ENCODE measurements around the gene SYT13.
A peak's percentile ranks its signal among the peaks of the same experiment; 100 is the strongest.
"Not testable (repeated sequence)": the region's sequence is repeated elsewhere in the genome, so short reads cannot be mapped to it uniquely, and the experiment has no call there.

SYT13 gene

GRCh38 chr11:45272701-45273100, 13.4 kb downstream of the SYT13 start:
- no peak for DNase-seq

GRCh38 chr11:45270946-45271716, 15.0 kb downstream of the SYT13 start:
- DNase-seq: no peak

DNA sequence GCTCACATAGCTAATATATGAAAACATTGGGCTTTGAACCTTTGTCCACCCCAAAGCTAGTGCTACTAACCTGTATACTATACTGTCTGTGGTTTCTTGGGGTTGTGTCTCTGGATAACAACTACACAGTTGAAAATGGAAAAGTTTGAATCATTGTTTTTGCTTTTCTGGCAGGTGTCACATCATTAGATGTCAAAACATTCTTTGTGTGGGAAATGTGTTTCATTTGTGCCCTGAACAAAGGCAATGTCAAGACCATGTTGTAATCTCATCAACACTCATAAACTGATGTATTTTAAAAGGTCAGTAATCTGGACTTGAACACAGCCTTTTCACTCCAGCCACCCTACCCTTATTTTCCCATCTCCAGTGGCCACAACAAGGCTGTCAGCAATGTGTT, 16.5 kb downstream of the SYT13 start:
- no peak for DNase-seq

DNA sequence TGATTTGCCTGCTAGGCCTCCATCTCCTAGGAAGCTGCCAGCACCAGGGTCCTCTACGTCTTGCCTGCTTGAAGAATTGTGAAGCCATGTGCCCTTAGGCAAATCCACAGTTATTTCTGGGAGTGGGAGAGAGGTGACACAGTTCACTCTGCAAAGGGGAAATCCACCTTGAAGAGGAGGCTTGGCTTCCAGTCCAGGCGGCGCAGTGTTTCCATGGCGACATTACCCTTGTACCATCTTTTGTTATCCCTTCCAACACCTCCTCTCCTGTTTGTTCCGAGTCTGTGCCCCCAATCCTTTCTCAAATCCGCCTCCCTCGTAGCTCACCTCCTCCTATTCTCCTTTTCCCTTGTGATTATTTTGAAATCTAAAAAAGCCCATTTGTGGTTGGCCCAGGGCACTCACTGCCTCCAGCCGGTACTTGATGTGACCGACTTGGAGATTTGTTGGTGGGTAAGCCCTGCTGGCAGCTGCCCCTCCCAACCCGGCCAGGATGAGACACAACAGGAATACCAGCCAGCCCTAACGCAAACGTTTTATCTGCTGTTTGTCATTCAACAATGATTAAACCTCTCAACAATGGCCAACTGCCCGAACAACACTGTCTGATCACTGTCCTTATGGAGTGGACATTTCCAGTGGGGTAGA, 18.4 kb downstream of the SYT13 start:
- no peak for DNase-seq

DNA sequence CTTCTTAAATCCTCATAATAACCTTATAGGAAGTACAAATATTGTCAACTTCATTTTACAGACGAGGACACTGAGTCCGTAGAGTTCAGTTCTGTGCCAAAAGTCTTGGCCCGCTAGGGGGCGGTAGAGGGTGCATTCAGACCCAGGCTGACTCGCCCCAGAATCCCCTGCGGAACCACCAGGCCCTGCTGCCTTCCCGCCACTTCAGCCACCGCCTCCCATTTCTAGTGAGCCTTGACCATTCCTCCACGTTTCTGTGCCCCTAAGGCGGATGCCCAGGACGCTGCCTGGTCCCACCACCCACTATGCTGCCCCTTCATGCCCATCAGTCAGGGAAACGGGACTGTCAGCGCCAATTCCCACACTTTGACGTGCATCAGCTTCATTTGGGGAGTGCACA, 19.1 kb downstream of the SYT13 start:
- DNase-seq: no peak

DNA sequence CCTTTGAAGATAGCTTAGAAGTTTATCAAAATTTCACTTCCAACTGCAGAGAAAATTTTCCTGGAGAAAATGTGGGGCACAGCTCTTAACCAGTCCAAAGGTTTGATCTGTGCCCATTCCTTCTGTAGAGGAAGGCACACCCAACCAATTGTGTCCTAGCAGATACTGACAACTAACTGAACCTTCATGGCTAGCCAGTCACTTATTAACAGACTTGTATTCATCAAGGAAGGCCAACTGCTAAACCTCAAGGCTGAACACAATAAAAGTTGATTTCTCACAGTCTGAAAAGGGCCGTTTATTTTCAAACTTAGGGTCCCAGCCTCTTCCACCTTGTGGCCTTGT, 19.5 kb downstream of the SYT13 start:
- no peak for DNase-seq

GRCh38 chr11:45265969-45266675, 20.0 kb downstream of the SYT13 start:
- peak; percentile 35 for DNase-seq

DNA sequence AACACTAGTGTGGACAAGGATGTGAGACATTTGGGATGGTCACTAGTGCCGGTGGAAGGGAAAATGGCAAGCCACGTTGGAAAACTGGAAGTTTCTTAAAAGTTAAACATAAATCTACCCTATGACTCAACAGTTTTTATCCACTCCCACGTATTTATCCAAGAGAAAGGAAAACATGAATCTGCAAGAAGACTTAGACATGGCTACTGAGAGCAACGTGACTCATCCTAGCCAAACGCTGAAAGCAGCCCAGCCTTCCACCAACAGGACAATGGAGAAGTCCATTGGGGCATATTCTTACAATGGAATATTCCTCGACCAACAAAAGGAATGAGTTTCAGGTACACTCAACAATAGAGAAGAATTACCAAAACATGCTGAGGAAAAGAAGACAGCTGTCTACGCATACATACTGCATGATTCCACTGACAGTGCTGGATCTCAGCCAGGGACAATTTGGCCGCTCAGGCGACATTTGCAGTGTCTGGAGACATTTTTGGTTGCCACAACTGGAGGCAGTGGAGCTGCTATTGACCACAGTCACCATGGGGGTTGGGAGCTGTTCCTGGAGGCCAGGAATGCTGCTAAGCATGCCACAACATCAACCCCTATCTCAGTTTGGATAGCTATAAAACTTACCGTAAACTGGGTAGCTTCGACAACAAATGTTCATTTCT, 21.2 kb downstream of the SYT13 start:
- peak; percentile 96 for DNase-seq

DNA sequence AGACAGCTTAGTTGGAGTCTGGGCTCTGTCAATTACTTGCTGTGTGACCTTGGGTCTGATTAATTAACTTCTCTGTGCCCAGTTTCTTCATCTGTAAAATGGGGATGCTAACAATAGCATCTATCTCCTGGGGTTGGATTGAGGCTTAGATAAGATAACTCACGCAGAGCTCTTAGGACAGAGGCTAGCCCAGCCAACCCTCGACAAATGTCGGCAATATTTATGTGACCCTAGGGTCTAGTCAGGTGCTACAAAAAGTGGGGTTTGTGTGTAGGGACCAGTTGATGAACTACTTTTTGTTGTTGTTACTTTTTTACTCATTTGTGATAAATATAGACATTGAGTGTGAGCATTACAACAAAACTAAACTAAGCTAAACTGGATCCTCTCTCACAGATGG, 22.4 kb downstream of the SYT13 start:
- DNase-seq: no peak

- DNase-seq: no peak
Measured at GRCh38 chr11:45262900-45263299, 23.2 kb downstream of the SYT13 start.

GRCh38 chr11:45260071-45260470, 26.1 kb downstream of the SYT13 start:
- no peak for DNase-seq

- peak; percentile 84 for DNase-seq
Measured at GRCh38 chr11:45259592-45259991, 26.5 kb downstream of the SYT13 start.

DNA sequence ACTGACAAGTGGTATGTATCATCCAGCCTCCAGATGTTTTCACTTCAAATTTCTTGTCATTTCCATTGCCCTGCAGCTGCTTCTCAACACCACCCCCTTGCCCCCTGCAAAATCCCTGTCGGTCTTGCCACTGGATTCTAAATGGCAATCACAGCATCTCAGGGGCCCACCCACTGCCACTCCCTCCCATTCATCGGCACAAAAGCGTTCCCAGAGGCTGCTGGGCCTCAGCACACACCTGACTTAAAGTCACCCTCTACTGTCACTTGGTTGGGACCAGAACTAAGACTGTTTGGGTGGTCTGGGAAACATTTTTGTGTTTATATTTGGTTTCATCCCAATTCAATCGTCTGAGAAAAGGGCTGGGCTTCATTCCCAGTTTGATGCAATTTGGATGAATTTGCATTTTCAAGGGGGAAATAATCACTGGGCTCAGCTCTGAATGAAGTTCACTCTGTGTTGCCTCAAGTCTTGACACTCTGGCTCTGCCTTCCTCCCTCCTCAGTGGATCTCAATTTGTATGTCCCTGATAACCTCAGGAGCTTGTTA, 27.1 kb downstream of the SYT13 start:
- DNase-seq: no peak

- DNase-seq: peak; percentile 61
Measured at GRCh38 chr11:45254070-45254469, 32.1 kb downstream of the SYT13 start.

DNA sequence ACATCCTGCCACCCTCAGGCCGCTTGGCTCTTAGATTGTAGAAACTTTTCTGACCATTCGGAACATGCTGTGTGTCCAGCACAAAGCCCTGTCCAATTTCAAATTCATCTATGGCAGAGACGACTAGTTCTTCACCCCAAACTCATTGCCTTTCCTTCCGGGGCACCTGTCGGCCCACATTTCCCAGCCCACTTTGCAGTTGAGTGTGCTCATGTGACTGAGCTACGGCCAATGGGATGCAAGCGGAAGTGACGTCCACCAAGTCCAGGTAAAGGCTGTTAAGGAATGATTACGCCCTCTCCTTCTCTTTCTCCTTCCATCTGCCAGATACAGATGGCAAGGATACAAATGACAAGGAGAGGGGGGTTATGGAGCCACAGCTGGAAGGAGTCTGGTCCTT, 32.5 kb downstream of the SYT13 start:
- DNase-seq: no peak

GRCh38 chr11:45252877-45253276, 33.3 kb downstream of the SYT13 start:
- no peak for DNase-seq

- peak; percentile 56 for DNase-seq
Measured at GRCh38 chr11:45252134-45252856, 33.8 kb downstream of the SYT13 start.

DNA sequence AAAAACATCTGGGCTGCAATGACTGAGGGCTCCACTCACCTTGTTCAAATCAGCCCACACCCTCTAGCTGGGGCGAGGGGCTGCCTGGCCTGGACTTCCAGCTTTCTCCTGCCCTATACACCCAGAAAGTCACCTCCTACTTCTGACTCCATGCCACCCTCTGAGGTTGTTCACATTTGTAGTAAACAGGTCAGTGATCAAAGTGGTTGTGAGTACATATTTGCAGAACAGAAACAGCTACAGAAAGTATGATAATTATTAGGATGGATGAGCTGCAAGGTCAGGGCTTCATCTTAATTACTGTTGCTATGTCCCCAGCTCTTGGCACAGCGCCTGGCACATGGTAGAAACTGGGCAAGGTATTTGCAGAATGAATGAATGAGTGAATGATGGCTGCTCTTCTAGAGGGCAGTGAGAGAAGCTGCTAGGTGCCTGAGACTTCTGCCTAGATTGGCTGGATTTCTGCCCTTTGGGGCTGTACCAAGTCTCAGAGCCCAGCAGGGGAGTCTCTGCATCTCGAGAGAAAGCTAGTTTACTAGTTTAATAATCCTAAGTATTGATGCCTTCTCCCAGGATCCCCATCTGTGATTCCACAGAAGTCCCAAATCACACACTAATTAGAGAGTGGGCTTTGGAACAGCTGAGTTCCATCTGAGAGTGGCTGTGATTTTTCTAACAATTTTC, 36.0 kb downstream of the SYT13 start:
- DNase-seq: no peak

GRCh38 chr11:45249372-45249771, 36.8 kb downstream of the SYT13 start:
- DNase-seq: not testable (repeated sequence)

DNA sequence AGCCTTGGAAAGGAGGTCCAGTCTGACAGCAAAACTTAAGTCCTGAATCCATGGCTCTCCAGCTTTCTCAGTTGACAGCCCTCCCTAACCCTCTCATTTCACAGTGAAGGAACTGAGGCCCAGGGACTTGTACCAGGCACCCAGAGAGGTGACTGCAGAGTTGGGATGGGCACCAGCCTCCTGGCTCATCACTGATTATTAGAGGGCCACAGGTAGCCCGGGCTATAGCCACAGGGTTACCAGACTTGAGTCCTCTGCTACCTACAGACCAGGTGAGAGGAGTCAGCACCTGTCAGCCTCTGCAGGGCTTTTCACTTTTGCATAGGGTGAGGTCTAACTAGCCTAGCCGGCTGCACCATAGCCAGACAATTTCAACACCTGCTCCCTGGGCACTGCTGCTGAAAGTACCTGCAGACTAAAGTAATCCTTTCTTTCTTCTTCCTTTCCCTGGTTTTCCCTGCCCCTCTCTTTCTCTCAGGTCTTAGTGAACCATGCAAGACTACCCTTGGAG, 37.6 kb downstream of the SYT13 start:
- DNase-seq: no peak

DNA sequence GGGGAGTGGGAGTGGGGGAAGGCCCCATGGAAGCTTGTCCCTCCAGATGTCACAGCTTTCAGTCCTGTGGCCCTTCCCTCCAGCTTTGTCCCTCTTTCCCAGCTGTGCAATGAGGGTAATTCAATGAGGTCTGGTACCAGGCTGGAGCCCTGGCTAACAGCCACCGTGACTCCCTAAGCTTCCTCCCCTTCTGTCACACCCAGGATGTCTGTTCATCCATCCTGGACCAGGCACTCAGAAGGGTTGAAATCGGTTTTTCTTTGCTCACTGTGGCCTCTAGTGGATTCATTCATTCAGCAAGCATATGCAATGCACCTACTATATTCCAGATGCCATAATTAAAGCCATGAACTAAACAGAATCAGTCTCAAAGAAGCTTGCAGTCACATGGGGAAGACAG, 38.7 kb downstream of the SYT13 start:
- no peak for DNase-seq
